HepG2 (cell line): ENCODE data around the gene DPY19L1. TPM values are rescaled to one million over a fixed set of nuclear protein-coding genes. Genes with fewer than 3 reads are reported as not detected.

Experiments
- ATAC-seq: fragments of 200-7000 bp; cut with Tn5 transposase; 3 replicates; pipeline ENCODE4 v1.9.1; 2020; ENCODE audit warnings: mild to moderate bottlenecking, moderate library complexity
- BruUV-seq: library from RNA; stranded (reverse); fragments of 400-500 nt; replicated peaks from 2 replicates; lab custom pipeline; 2021; lab: Mats Ljungman, UMichigan
- CTCF ChIA-PET: fragments of 300-600 bp; formaldehyde crosslinking; extraction: SDS; loops from one replicate; lab custom pipeline; 2021; ENCODE audit warnings: low total read pairs, inconsistent platforms, low intra/inter-chr PET ratio; lab: Yijun Ruan, JAX
- POLR2A ChIA-PET: fragments of 350-600 bp; sonication (Branson Sonifier 250); formaldehyde crosslinking; loops from one replicate; lab custom pipeline; 2020; ENCODE audit warnings: antibody characterized with exemption, inconsistent platforms; lab: Yijun Ruan, JAX
- DNase-seq: peaks from one replicate; pipeline ENCODE4 v3.0.0-alpha.2; 2015; ENCODE audit warnings: low spot score
- FAIRE-seq: peaks from 3 replicates; lab custom pipeline; 2011; peaks lifted over from hg19 to GRCh38; lab: Jason Lieb, UNC
- H2AFZ ChIP-seq: one replicate; pipeline ENCODE4 v1.6.1; 2011; ENCODE audit warnings: low read length, inconsistent platforms
- H3K27ac ChIP-seq: fragments of 300-600 bp; 3 replicates; pipeline ENCODE4 v1.8.0; 2011; ENCODE audit warnings: mixed run types, mild to moderate bottlenecking, mixed read lengths, low read length, inconsistent platforms; ENCODE audit not compliant: insufficient read depth; ENCODE audit errors: extremely low read length
- H3K27me3 ChIP-seq, 2 experiments: fragments of 200-600 bp in 1 of 2; 2 replicates in 1 of 2; 3 replicates in 1 of 2; pipeline versions ENCODE4 v1.6.0 to v1.8.0; 2011; ENCODE audit warnings: low read length in 2 of 2, mild to moderate bottlenecking in 2 of 2, moderate library complexity in 2 of 2, inconsistent platforms in 1 of 2; ENCODE audit not compliant: insufficient read depth in 2 of 2, control insufficient read depth in 1 of 2
- H3K36me3 ChIP-seq, 2 experiments: fragments of 200-600 bp in 1 of 2; replicated peaks in 1 of 2; 2 replicates in 1 of 2; 3 replicates in 1 of 2; pipeline versions ENCODE4 v1.5.1 to v1.8.0; 2011; ENCODE audit warnings: low read length in 2 of 2, inconsistent platforms in 1 of 2; ENCODE audit not compliant: insufficient read depth in 2 of 2, control insufficient read depth in 1 of 2
- H3K4me1 ChIP-seq: 2 replicates; pipeline ENCODE4 v1.5.1; 2012; ENCODE audit warnings: low read length, inconsistent platforms; ENCODE audit not compliant: insufficient read depth
- H3K4me2 ChIP-seq: 2 replicates; pipeline ENCODE4 v1.6.0; 2011; ENCODE audit warnings: low read depth, low read length, inconsistent platforms
- H3K4me3 ChIP-seq, 3 experiments: fragments of 200-600 bp in 1 of 3; sonication (generic), shearing (Covaris generic) in 1 of 3; replicated peaks in 1 of 3; 2 replicates each; pipeline ENCODE4 v1.5.1; 2011 to 2016; ENCODE audit warnings: low read length in 3 of 3, inconsistent platforms in 2 of 3, low read depth in 2 of 3, mild to moderate bottlenecking in 2 of 3, control low read depth in 1 of 3, mixed read lengths in 1 of 3; ENCODE audit not compliant: insufficient read depth in 1 of 3
- H3K79me2 ChIP-seq: one replicate; pipeline ENCODE4 v1.6.1; 2011; ENCODE audit warnings: low read length, inconsistent platforms; ENCODE audit not compliant: insufficient read depth
- H3K9ac ChIP-seq: 2 replicates; pipeline ENCODE4 v1.6.0; 2011; ENCODE audit warnings: mild to moderate bottlenecking, low read depth, low read length, inconsistent platforms; ENCODE audit not compliant: insufficient read depth
- H3K9me3 ChIP-seq: 2 replicates; pipeline ENCODE4 v1.5.1; 2012; ENCODE audit warnings: mild to moderate bottlenecking, low read length
- H4K20me1 ChIP-seq: 2 replicates; pipeline ENCODE4 v1.6.0; 2011; ENCODE audit warnings: inconsistent platforms, mild to moderate bottlenecking, low read length, moderate library complexity; ENCODE audit not compliant: insufficient read depth
- ATF6 ChIP-seq: sonication (generic); formaldehyde crosslinking; conservative IDR thresholded peaks from 2 replicates; pipeline ENCODE4 v1.4.0; 2020; ENCODE audit warnings: missing genetic modification reagents
- CEBPB ChIP-seq: IDR thresholded peaks from 2 replicates; pipeline ENCODE4 v1.6.1; 2011; ENCODE audit warnings: low read depth, low read length, improper control_type of control experiment, borderline replicate concordance
- THAP11 ChIP-seq: IDR thresholded peaks from 2 replicates; pipeline ENCODE4 v1.6.1; 2016; ENCODE audit warnings: missing biosample characterization, missing genetic modification reagents
- ZNF264 ChIP-seq: sonication (generic); formaldehyde crosslinking; IDR thresholded peaks from 2 replicates; pipeline ENCODE4 v1.4.0; 2020; ENCODE audit warnings: missing genetic modification reagents
- ZNF296 ChIP-seq: sonication (generic); formaldehyde crosslinking; conservative IDR thresholded peaks from 2 replicates; pipeline ENCODE4 v1.5.0; 2020; ENCODE audit warnings: mild to moderate bottlenecking, missing genetic modification reagents
- ZNF382 ChIP-seq: sonication (generic); formaldehyde crosslinking; IDR thresholded peaks from 2 replicates; pipeline ENCODE4 v1.5.0; 2020; ENCODE audit warnings: missing genetic modification reagents, mild to moderate bottlenecking, borderline replicate concordance
- WGBS: methylation state at CpG from one replicate; pipeline ENCODE4 v1.1.6; 2017; ENCODE audit warnings: low lambda C conversion rate; 5-methylcytosine and 5-hydroxymethylcytosine counted together
- in situ Hi-C: cut with HindIII; loops from 2 replicates; pipeline ENCODE4 v1.10.0; 2017; ENCODE audit warnings: low pct_unique_long_range_greater_than_20kb; ENCODE audit not compliant: extremely low pct_ligation_motif_present
- intact Hi-C: fragments of 100-400 bp; cut with micrococcal nuclease; formaldehyde crosslinking; loops from one replicate; pipeline ENCODE4 v1.10.0; 2022; ENCODE audit not compliant: unreplicated experiment
- polyA plus RNA-seq, 8 experiments: library from polyadenylated mRNA; depleted of rRNA in 3 of 8; stranded (reverse) in 7 of 8; unstranded in 1 of 8; fragments of >200 nt; fragmentation: Illumina TruSeq in 4 of 8; extraction: Trizol in 4 of 8; gene quantifications; 2 replicates each; pipeline versions ENCODE4 v1.2.1 to v1.2.3, GENCODE V29; 2011 to 2016; ENCODE audit warnings: low read depth in 4 of 8, missing spikeins in 1 of 8, mixed read lengths in 1 of 8; ENCODE audit not compliant: insufficient read depth in 1 of 8
- total RNA-seq, 5 experiments: library from RNA; depleted of rRNA; stranded (reverse); fragments of >200 nt; fragmentation: Illumina TruSeq; extraction: Trizol; gene quantifications; 2 replicates each; pipeline ENCODE4 v1.2.3, GENCODE V29; 2016; ENCODE audit warnings: low read depth in 1 of 5

The DPY19L1 gene
- total and polyA plus RNA-seq, 2 of the 13 experiments (the other 11 are each of a cell fraction or from before 2014, with no cell fraction given), result 18.9 to 32.6 TPM

GRCh38 chr7:35026150-35026549, 11.1 kb downstream of the DPY19L1 start:
- H3K27me3 ChIP-seq, result no peaks in the 10 kb centered on the region
- BruUV-seq, result no TSS peak
- CTCF ChIA-PET, result no interaction called here
- no peak overlapping the region for H3K4me2 ChIP-seq
- TF ChIP-seq ZNF382 (CRISPR knock-in tag) (no peak), ZNF264 (no peak), CEBPB (peak; percentile 62), ATF6 (no peak)
- TF ChIP-seq, all 625 proteins: peak for 1
- H3K27ac ChIP-seq, result no peak overlapping the region
- peaks cover 47% of the 10 kb centered on the region for H3K79me2 ChIP-seq
- no peak for FAIRE-seq
- POLR2A ChIA-PET, result no interaction called here
- H3K9ac ChIP-seq, result no peak overlapping the region
- H3K36me3 ChIP-seq, result no peaks in the 10 kb centered on the region
- peaks cover 16% of the 10 kb centered on the region for H3K4me1 ChIP-seq
- 0 out of 2 replicates have a peak, but pooled peaks cover 1% of the 10 kb centered on the region for H4K20me1 ChIP-seq
- in situ Hi-C loops (no loop called here), intact Hi-C loops (no loop called here)
- ATAC-seq, result no peak
- no peak for DNase-seq
- H3K9me3 ChIP-seq, result no peaks in the 10 kb centered on the region
- no peak overlapping the region for H3K4me3 ChIP-seq
- no peak overlapping the region for H2AFZ ChIP-seq

DNA sequence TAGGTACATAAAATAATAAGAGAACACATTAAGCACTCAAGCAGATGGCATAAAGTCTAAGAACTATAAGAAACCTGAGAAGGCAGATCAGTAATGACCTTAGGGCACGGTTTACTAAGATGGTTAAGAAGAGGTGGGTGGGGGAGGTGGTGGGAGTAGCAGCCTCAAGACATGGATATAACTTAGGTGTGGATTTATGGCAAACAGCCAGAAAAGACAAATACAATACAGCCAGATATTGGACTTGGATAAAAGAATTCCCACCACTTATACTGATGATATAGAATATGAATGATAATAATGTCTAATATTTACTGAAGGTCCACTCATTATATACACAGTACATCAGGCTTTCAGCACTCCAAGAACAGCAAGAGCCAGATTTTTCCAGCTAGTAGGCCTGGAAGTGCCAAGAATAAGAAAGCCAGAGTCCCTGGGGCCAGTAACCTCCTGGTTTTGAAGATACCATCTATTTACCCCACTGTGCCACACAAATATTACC, 11.9 kb downstream of the DPY19L1 start:
- ATAC-seq, result no peak
- CTCF ChIA-PET, result no interaction called here

More for the DNA sequence above, 11.9 kb downstream of the DPY19L1 start:
- DNase-seq, result no peak
- H3K27me3 ChIP-seq, result no peaks in the 10 kb centered on the region
- no peak for FAIRE-seq
- TF ChIP-seq ZNF296 (CRISPR knock-in tag) (no peak), THAP11 (CRISPR knock-in tag) (no peak)
- H2AFZ ChIP-seq, result no peak overlapping the region
- intact Hi-C loops (no loop called here), in situ Hi-C loops (no loop called here)
- H3K27ac ChIP-seq, result no peak overlapping the region
- peaks cover 42% of the 10 kb centered on the region for H3K79me2 ChIP-seq
- BruUV-seq, result no TSS peak
- 0 out of 2 replicates have a peak, but pooled peaks cover 2% of the 10 kb centered on the region for H4K20me1 ChIP-seq
- no peaks in the 10 kb centered on the region for H3K9me3 ChIP-seq
- H3K9ac ChIP-seq, result no peak overlapping the region
- no peak overlapping the region for H3K4me3 ChIP-seq
- H3K4me1 ChIP-seq, result peaks cover 16% of the 10 kb centered on the region
- POLR2A ChIA-PET, result no interaction called here
- H3K36me3 ChIP-seq, result no peaks in the 10 kb centered on the region
- WGBS, result 94% methylated on average over 1 of the region's 1 CpG
- H3K4me2 ChIP-seq, result no peak overlapping the region
